Epithelial cell of proximal tubule (primary cell): ENCODE results near the gene OR8K1. TPM values are rescaled to one million over a fixed set of nuclear protein-coding genes. Genes with fewer than 3 reads are reported as not detected.

Experiments used
- DNase-seq: peaks from one replicate; pipeline ENCODE4 v3.0.0-alpha.2; 2011; ENCODE audit warnings: low read depth
- H3K4me3 ChIP-seq: 2 replicates; pipeline ENCODE4 v1.5.1; 2011; ENCODE audit warnings: low read depth, mild to moderate bottlenecking, low read length
- CTCF ChIP-seq: conservative IDR thresholded peaks from 2 replicates; pipeline ENCODE4 v1.5.1; 2012; ENCODE audit warnings: low read depth, mild to moderate bottlenecking, low read length
- total RNA-seq: library from RNA; depleted of rRNA; stranded (reverse); fragments of >200 nt; gene quantifications from 2 replicates; pipeline ENCODE4 v1.2.3, GENCODE V29; 2015

The OR8K1 gene
- not detected in 2 replicates for total RNA-seq

- H3K4me3 ChIP-seq = no peak within 1 kb of the TSS
- no peak for TF ChIP-seq CTCF
- DNase-seq = no peak
These were observed at the start of gene OR8K1 for GRCh38 chr11:56345739-56346138. TSS of gene OR8K1 (plus strand) at chr11:56346039. CDS start at chr11:56346039, 0 bp downstream.

- TF ChIP-seq CTCF = no peak
- no peak for DNase-seq
- H3K4me3 ChIP-seq = no peak overlapping the region
These were observed 48.9 kb upstream of the OR8K1 start for GRCh38 chr11:56296898-56297297.

- TF ChIP-seq CTCF = no peak
- H3K4me3 ChIP-seq = no peak overlapping the region
- DNase-seq = no peak
These were observed 38.0 kb upstream of the OR8K1 start for GRCh38 chr11:56307836-56308235.

GRCh38 chr11:56314844-56315243 lies 31.0 kb upstream of the OR8K1 start, which contains the start of gene OR8K3:
TSS of gene OR8K3 (plus strand) at chr11:56315144. CDS start at chr11:56318307, 3,163 bp downstream.
- H3K4me3 ChIP-seq = no peak within 1 kb of the TSS
- DNase-seq = no peak
- TF ChIP-seq CTCF = no peak

GRCh38 chr11:56331861-56332491 lies 13.9 kb upstream of the OR8K1 start:
- H3K4me3 ChIP-seq = no peak overlapping the region
- TF ChIP-seq CTCF = no peak
- no peak for DNase-seq

GRCh38 chr11:56333156-56333555 lies 12.7 kb upstream of the OR8K1 start:
- H3K4me3 ChIP-seq = no peak overlapping the region
- no peak for TF ChIP-seq CTCF
- no peak for DNase-seq

- DNase-seq = no peak
- H3K4me3 ChIP-seq = no peak overlapping the region
- TF ChIP-seq CTCF = no peak
These were observed 5.5 kb upstream of the OR8K1 start for GRCh38 chr11:56340289-56340688.
